Measurements from ENCODE around the gene ARSA.

DNA sequence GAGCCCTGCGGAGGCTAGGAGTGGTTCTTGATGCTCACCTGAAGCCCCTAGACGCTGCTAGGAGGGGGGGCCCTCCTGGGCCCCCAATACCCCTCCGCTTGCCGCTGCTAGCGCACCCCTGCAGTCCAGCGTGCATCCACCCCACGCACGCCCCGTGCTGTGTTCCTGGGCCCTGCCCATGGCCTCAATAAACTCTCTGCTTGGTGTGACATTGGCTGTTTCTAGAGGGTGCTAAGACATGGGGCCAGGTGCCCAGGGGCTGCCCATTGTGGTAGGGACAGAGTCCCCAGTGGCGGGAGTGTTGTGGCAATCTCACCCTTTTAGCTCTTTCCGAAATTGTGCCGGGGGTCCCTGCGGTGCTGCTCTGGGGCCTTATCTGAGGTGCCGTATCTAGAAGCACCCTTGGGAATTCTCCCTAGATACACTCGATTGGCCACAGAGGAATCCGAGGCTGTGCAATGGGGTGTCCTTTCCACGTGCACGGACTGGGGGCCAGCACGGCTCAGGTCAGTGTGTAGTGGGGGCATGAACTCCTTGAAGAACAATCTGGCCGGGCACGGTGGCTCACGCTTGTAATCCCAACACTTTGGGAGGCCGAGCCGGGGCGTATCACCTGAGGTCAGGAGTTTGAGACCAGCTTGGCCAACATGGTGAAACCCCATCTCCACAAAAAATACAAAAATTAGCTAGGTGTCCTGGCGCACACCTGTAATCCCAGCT, 16.5 kb downstream of the ARSA start:
- TF ChIP-seq, protein P1, sequence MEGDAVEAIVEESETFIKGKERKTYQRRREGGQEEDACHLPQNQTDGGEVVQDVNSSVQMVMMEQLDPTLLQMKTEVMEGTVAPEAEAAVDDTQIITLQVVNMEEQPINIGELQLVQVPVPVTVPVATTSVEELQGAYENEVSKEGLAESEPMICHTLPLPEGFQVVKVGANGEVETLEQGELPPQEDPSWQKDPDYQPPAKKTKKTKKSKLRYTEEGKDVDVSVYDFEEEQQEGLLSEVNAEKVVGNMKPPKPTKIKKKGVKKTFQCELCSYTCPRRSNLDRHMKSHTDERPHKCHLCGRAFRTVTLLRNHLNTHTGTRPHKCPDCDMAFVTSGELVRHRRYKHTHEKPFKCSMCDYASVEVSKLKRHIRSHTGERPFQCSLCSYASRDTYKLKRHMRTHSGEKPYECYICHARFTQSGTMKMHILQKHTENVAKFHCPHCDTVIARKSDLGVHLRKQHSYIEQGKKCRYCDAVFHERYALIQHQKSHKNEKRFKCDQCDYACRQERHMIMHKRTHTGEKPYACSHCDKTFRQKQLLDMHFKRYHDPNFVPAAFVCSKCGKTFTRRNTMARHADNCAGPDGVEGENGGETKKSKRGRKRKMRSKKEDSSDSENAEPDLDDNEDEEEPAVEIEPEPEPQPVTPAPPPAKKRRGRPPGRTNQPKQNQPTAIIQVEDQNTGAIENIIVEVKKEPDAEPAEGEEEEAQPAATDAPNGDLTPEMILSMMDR (IDR thresholded peaks at IDR 0.05), result no peak
- no peak for TF ChIP-seq POLR2AphosphoS5 (IDR thresholded peaks at IDR 0.05)

Data from upper lobe of left lung (tissue), 4 donors.